Measurements from ENCODE around the gene TENT5A. TPM values are rescaled to one million over a fixed set of nuclear protein-coding genes. Genes with fewer than 3 reads are reported as not detected.

Gene TENT5A
- total and polyA plus RNA-seq, 4 donors: 4.0 to 13.6 (median 11.4) TPM

DNA sequence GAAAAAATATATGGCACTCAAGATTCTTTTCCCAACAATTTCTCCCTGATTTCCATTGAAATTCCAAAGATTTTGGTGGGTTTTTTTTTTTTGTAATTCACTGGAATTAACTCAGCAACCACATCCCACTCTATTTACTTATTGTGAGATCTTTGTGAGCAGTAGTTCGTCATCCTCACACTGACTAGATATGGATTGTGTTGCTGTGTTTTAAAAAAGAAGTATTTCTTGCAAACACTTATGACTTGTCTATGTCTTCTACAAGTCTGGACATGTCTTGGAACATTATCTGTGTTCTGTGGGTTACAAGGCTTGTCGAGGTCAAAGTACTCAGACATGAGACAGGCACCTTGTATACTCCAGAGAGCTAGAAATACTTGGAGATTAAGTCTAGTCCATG is 7.3 kb upstream of the TENT5A start:
- H3K27ac ChIP-seq (ENCODE audit: low read depth in 1 of 2, low read length in 2 of 2): no peak overlapping the region
- no peaks in the 10 kb centered on the region for H3K36me3 ChIP-seq (ENCODE audit: control insufficient read depth in 4 of 4, insufficient read depth in 3 of 4, low read depth in 1 of 4, low read length in 3 of 4)
- H3K9ac ChIP-seq (ENCODE audit: low read depth in 1 of 2, low read length in 2 of 2): no peak overlapping the region
- TF ChIP-seq RXRA (IDR thresholded peaks at IDR 0.05): no peak
- no peaks in the 10 kb centered on the region for H3K9me3 ChIP-seq (ENCODE audit: control insufficient read depth in 4 of 4, low read length in 3 of 4)
- H3K4me1 ChIP-seq (ENCODE audit: control insufficient read depth in 4 of 4, insufficient read depth in 4 of 4, low read length in 3 of 4): peaks cover 0 to 2% (median 0%) of the 10 kb centered on the region in 4 donors
- 71% methylated on average over 2 of the region's 2 CpGs for WGBS
- H3K27me3 ChIP-seq (ENCODE audit: control insufficient read depth in 4 of 4, insufficient read depth in 4 of 4, low read length in 3 of 4): no peaks in the 10 kb centered on the region
- DNase-seq (ENCODE audit: low spot score): no peak
- H3K4me3 ChIP-seq (ENCODE audit: low read depth in 1 of 3, low read length in 3 of 3): no peak overlapping the region

GRCh38 chr6:81758221-81758620 is 5.7 kb upstream of the TENT5A start:
- DNase-seq (ENCODE audit: low spot score): no peak
- no peak overlapping the region for H3K27ac ChIP-seq (ENCODE audit: low read depth in 1 of 2, low read length in 2 of 2)
- H3K4me1 ChIP-seq (ENCODE audit: control insufficient read depth in 4 of 4, insufficient read depth in 4 of 4, low read length in 3 of 4): peaks cover 0 to 3% (median under 1%) of the 10 kb centered on the region in 4 donors
- TF ChIP-seq FOXA1 (IDR thresholded peaks at IDR 0.05): no peak
- H3K36me3 ChIP-seq (ENCODE audit: control insufficient read depth in 4 of 4, insufficient read depth in 3 of 4, low read depth in 1 of 4, low read length in 3 of 4): no peaks in the 10 kb centered on the region
- H3K4me3 ChIP-seq (ENCODE audit: low read depth in 1 of 3, low read length in 3 of 3): no peak overlapping the region
- no peaks in the 10 kb centered on the region for H3K9me3 ChIP-seq (ENCODE audit: control insufficient read depth in 4 of 4, low read length in 3 of 4)
- H3K27me3 ChIP-seq (ENCODE audit: control insufficient read depth in 4 of 4, insufficient read depth in 4 of 4, low read length in 3 of 4): no peaks in the 10 kb centered on the region
- WGBS: 77% methylated on average over 4 of the region's 4 CpGs
- H3K9ac ChIP-seq (ENCODE audit: low read depth in 1 of 2, low read length in 2 of 2): no peak overlapping the region

GRCh38 chr6:81756690-81757089 is 4.2 kb upstream of the TENT5A start:
- DNase-seq (ENCODE audit: low spot score): no peak
- Histone ChIP-seq H3K27me3 (ENCODE audit: control insufficient read depth in 4 of 4, insufficient read depth in 4 of 4, low read length in 3 of 4) (no peaks in the 10 kb centered on the region), H3K4me3 (ENCODE audit: low read depth in 1 of 3, low read length in 3 of 3) (no peak overlapping the region), H3K9ac (ENCODE audit: low read depth in 1 of 2, low read length in 2 of 2) (no peak overlapping the region), H3K4me1 (ENCODE audit: control insufficient read depth in 4 of 4, insufficient read depth in 4 of 4, low read length in 3 of 4) (peaks cover 0 to 3% (median under 1%) of the 10 kb centered on the region in 4 donors), H3K9me3 (ENCODE audit: control insufficient read depth in 4 of 4, low read length in 3 of 4) (no peaks in the 10 kb centered on the region), H3K27ac (ENCODE audit: low read depth in 1 of 2, low read length in 2 of 2) (no peak overlapping the region), H3K36me3 (ENCODE audit: control insufficient read depth in 4 of 4, insufficient read depth in 3 of 4, low read depth in 1 of 4, low read length in 3 of 4) (no peaks in the 10 kb centered on the region)
- WGBS: 56% methylated on average over 1 of the region's 1 CpG
- no peak for TF ChIP-seq FOXA1 (IDR thresholded peaks at IDR 0.05)
- no peak for TF ChIP-seq SP1 (IDR thresholded peaks at IDR 0.05)
- no peak for TF ChIP-seq ATF3 (IDR thresholded peaks at IDR 0.05)

DNA sequence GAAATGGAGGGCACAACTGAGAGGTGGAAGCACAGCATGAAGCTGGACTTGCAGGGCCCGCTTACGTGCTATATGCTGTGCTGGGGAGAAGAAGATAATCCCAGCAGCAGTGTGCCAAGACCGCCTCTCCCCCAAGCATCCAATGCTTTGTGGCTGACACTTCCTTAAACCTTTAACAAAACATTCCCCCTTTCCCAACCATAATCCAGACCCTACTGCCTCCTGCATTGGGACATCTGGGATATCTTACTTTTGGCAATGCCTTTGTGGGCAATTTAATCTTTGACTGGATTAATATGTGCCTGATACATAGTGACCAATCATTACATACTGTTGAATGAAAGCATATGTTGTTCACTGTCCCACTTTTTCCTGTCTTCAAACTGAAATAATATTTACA is 3.1 kb upstream of the TENT5A start:
- H3K9ac ChIP-seq (ENCODE audit: low read depth in 1 of 2, low read length in 2 of 2): no peak overlapping the region
- no peak overlapping the region for H3K27ac ChIP-seq (ENCODE audit: low read depth in 1 of 2, low read length in 2 of 2)
- TF ChIP-seq RXRA (IDR thresholded peaks at IDR 0.05): no peak
- no peak for TF ChIP-seq NR2F2 (IDR thresholded peaks at IDR 0.05)
- no peak for TF ChIP-seq ATF3 (IDR thresholded peaks at IDR 0.05)
- TF ChIP-seq FOXA2 (IDR thresholded peaks at IDR 0.05): no peak
- TF ChIP-seq JUND (IDR thresholded peaks at IDR 0.05): no peak
- no peak for TF ChIP-seq EGR1 (IDR thresholded peaks at IDR 0.05; ENCODE audit: low read depth in 2 of 2)
- TF ChIP-seq FOXA1 (IDR thresholded peaks at IDR 0.05): no peak
- no peak for TF ChIP-seq TAF1 (conservative IDR thresholded peaks at IDR 0.05)
- no peaks in the 10 kb centered on the region for H3K27me3 ChIP-seq (ENCODE audit: control insufficient read depth in 4 of 4, insufficient read depth in 4 of 4, low read length in 3 of 4)
- DNase-seq (ENCODE audit: low spot score): no peak
- 79% methylated on average over 3 of the region's 3 CpGs for WGBS
- no peaks in the 10 kb centered on the region for H3K9me3 ChIP-seq (ENCODE audit: control insufficient read depth in 4 of 4, low read length in 3 of 4)
- no peaks in the 10 kb centered on the region for H3K36me3 ChIP-seq (ENCODE audit: control insufficient read depth in 4 of 4, insufficient read depth in 3 of 4, low read depth in 1 of 4, low read length in 3 of 4)
- no peak overlapping the region for H3K4me3 ChIP-seq (ENCODE audit: low read depth in 1 of 3, low read length in 3 of 3)
- H3K4me1 ChIP-seq (ENCODE audit: control insufficient read depth in 4 of 4, insufficient read depth in 4 of 4, low read length in 3 of 4): peaks cover 0 to 3% (median 0%) of the 10 kb centered on the region in 4 donors

DNA sequence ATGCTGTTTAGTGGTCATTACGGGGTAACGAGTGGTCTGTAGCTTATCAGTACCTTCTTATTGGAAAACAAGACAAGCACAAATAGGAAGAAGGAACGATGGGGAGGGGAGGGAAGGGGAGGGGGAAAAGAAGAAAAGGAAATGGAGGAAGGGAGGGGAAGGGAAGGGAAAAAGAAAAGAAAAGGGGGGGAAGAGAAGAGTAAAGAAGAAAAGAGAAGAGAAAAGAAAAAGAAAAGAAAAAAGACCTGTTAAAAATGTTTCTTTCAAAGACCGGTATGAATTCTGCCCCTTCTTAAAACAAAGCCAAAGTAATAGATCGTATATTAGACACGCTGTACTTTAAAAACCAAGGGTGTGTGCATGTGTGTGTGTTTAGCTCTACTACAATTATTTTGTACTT is 2.4 kb upstream of the TENT5A start:
- Histone ChIP-seq H3K9me3 (ENCODE audit: control insufficient read depth in 4 of 4, low read length in 3 of 4) (no peaks in the 10 kb centered on the region), H3K27ac (ENCODE audit: low read depth in 1 of 2, low read length in 2 of 2) (no peak overlapping the region), H3K9ac (ENCODE audit: low read depth in 1 of 2, low read length in 2 of 2) (no peak overlapping the region), H3K4me1 (ENCODE audit: control insufficient read depth in 4 of 4, insufficient read depth in 4 of 4, low read length in 3 of 4) (peaks cover 0 to 6% (median 0%) of the 10 kb centered on the region in 4 donors), H3K4me3 (ENCODE audit: low read depth in 1 of 3, low read length in 3 of 3) (no peak overlapping the region), H3K27me3 (ENCODE audit: control insufficient read depth in 4 of 4, insufficient read depth in 4 of 4, low read length in 3 of 4) (no peaks in the 10 kb centered on the region), H3K36me3 (ENCODE audit: control insufficient read depth in 4 of 4, insufficient read depth in 3 of 4, low read depth in 1 of 4, low read length in 3 of 4) (no peaks in the 10 kb centered on the region)
- DNase-seq (ENCODE audit: low spot score): no peak
- 88% methylated on average over 6 of the region's 6 CpGs for WGBS
- TF ChIP-seq GABPA (IDR thresholded peaks at IDR 0.05 in 1 of 2, conservative IDR thresholded peaks at IDR 0.05 in 1 of 2) (no peak), ZBTB33 (IDR thresholded peaks at IDR 0.05) (no peak)

All from liver (tissue), 9 donors.